HG03066 (cell line): ENCODE measurements around the gene FARP2.
"Not testable (repeated sequence)": the region's sequence is repeated elsewhere in the genome, so short reads cannot be mapped to it uniquely, and the experiment has no call there.

Experiments used
- ATAC-seq: cut with Tn5 transposase; IDR thresholded peaks from one replicate; pipeline ENCODE4 v1.9.1; 2021; ENCODE audit warnings: low read depth; ENCODE audit not compliant: unreplicated experiment

The FARP2 gene, protein sequence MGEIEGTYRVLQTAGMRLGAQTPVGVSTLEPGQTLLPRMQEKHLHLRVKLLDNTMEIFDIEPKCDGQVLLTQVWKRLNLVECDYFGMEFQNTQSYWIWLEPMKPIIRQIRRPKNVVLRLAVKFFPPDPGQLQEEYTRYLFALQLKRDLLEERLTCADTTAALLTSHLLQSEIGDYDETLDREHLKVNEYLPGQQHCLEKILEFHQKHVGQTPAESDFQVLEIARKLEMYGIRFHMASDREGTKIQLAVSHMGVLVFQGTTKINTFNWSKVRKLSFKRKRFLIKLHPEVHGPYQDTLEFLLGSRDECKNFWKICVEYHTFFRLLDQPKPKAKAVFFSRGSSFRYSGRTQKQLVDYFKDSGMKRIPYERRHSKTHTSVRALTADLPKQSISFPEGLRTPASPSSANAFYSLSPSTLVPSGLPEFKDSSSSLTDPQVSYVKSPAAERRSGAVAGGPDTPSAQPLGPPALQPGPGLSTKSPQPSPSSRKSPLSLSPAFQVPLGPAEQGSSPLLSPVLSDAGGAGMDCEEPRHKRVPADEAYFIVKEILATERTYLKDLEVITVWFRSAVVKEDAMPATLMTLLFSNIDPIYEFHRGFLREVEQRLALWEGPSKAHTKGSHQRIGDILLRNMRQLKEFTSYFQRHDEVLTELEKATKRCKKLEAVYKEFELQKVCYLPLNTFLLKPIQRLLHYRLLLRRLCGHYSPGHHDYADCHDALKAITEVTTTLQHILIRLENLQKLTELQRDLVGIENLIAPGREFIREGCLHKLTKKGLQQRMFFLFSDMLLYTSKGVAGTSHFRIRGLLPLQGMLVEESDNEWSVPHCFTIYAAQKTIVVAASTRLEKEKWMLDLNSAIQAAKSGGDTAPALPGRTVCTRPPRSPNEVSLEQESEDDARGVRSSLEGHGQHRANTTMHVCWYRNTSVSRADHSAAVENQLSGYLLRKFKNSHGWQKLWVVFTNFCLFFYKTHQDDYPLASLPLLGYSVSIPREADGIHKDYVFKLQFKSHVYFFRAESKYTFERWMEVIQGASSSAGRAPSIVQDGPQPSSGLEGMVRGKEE

DNA sequence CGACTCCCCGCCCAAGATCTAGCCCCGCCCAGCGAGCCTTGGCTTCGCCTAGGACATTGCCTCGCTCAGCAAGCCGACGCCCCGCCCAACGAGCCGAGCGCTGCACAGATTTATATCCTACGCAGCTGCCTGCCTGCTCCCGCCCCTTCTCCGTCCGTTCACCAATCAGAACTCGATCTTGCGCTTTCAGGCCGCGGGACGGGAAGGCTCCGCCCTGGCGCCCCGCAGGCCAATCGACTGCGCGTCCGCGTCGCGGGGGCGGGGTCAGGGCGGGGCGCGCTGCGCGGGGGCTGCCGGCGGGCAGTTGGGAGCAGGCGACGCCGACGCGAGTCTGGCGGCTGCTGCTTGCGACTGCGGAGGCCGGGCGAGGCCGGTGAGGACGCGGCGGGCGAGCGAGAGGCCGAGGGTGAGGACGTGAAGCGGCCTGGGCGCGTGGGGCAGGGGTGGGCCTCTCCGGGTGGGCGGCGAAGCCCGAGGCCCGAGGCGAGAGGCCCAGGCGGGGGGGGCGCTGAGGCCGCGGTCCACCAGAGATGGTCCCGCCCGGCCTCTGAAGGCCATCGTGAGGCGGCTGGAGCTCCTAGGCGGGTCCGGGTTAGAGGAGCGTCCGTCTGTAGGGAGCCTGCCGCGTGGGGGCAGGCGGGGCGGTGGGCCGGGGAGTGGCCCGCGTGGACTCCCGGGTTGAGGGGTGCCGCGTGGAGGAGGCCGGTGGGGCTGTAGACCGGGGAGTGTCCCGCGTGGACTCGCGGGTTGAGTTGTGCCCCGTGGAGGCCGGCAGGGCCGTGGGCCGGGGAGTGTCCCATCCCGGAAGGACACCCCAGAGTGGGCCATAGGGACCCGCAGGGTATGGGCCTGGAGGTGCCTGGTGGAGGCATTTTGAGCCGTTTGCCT, at the start of gene FARP2:
Gene FARP2, plus strand, starts transcription at position 303 of the 888 bp plus-strand sequence. CDS start 16,823 bp downstream, outside the sequence.
- ATAC-seq, result peak; percentile 87

DNA sequence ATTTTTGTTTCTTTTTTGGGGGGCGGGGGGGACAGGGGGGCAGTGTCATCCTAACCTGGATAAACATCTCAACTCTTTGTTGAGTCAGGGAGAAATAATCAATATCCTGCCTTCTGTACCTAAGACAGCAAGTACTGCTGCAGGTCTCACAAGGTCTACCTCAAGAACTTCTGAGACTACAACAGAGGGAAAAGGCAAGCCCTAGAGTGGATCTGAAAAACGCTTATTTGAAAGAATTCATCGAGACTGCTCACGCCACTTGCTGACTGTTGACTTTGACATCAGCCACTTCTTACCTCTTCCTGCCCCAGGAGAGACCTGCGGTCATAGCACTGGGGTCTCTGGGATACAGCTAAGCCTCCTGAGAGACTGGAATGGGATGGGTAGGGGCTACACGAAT, 49.0 kb upstream of the FARP2 start:
- ATAC-seq, result no peak

DNA sequence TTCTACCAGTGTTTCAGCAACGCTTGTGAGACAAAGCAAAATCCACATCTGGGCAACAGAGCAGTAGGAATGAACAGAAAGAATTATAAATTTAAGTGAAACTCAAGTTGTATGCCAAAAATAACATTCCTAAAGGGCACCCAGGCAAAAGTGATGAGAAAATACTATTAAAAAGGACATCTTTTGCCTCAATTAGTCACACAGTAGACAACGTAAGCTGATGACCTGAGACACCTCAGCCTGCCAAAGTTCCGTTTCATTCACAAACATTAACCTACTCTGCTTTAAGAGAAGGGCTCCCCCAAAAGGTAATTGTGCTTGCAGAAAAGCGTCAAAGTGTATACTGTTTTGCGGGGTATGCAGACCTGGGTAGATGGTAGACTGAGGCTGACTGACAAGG, 47.8 kb upstream of the FARP2 start:
- no peak for ATAC-seq

DNA sequence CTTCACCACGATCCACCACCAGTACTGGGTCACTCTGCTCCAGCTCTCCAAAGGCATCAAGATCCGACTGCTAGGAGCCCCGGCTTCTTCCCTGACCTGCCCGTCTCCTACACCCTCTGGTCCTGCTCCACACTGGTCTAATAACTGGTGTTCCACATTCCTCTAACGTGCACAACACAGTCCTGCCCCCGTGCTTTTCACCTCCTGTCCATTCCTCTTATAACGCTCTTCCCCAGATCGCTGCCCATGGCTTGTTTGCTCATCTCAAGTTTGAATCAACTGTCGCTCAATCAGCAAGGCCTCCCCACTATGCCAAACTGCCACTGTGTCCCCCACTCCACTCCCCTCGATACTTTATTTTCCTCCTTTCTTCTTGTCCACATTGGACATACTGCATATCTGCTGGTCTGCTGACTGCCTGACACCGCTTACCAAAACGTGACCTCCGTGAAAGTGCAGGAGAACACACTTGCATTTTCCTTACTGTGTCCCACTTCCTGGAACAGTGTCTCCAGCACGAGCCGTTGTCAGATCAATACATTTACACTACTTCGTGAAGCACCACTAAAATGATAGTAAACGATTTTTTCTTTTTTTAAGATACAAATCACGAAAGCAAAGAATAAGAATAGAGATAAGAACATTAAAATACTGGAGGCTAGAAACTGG, 47.1 kb upstream of the FARP2 start:
- no peak for ATAC-seq

DNA sequence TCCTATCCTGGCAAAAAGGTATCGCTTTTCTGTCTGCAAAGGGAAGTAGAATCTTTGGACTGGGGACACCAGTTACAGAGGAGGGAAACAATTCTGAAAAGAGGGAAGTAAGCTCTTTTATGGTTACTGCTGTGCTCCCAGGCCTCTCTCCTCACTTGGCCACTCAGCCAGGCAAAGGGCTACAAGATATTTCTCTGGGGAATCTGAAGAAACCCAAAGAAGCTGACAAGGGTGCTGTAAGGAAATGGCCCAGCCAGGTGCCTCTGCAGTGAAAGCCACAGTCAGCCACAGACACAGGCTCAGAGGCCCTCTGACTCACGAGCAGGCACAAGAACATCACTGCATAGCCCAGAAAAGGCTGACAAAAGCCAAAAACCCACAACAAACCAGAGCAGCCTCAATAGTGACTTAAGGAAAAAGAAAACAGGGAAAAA, 46.4 kb upstream of the FARP2 start:
- ATAC-seq, result peak; percentile 45

DNA sequence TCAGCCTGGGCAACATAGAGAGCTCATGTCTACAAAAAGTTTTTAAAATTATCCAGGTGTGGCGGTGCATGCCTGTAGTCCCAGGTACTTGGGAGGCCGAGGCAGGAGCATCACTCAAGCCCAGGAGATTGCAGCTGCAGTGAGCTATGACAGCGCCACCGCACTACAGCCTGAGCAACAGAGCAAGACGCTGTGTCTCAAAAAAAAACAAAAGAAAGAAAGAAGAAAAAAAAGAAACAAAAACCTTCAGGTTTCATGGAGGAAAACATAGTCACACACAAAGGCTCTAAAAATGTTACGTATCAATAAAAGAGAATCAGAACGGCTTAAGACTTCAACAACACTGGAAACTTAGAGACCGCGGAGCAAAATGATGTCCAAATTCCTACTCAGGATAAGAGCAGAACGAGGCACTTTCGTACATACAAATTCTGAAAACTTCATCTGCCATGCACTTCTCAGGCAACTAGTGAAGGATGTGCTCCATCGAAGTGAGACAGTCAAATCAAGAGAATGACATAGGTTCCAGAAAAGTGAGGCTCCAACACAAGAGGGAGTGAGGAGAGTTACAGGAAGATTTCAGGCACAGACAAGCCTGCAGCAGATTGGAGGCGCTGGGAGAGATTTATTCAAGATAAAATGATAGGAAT, 45.0 kb upstream of the FARP2 start:
- no peak for ATAC-seq

DNA sequence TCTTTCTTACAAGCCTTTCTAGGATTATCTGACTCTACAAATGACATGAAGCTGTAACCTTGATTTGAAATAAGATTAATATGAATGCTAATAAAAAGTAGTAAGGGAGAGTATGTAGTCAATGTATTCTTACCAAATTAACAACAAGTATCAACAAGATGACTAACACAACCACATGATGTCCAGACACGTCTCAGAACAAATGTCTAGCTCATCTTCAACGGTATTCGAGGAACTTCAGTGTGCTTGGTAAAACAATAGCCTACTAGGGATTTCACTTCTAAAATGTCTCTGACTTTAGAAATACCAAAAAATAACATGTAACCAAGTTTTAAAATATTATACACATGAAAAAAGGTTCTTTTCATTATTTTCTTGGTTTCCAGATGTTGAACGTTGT, 44.0 kb upstream of the FARP2 start:
- no peak for ATAC-seq

DNA sequence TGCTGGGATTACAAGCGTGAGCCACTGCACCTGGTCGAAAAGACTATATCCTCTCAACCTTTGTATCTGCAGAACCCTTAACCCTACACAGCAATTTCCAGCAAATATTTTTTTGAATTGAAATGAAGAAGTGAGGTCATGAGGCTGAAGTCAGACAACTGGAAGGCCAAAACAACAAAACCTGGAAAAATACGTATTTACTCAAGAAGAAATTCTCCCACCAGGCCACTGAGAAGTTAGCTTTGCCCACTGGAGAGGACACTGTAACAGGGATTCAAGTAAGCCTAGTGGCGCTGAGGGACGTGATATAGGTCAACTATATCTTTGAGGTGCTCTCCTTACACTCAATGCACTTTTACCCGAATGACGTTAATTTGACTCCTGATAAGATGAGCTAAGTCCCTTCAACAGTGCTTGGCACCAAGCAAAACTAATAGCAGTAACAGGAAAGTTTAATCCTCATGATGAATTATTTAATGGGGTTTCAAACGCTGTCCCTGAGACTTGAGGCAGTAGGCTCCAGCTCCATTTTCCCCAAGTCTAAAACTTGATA, 42.5 kb upstream of the FARP2 start:
- no peak for ATAC-seq

DNA sequence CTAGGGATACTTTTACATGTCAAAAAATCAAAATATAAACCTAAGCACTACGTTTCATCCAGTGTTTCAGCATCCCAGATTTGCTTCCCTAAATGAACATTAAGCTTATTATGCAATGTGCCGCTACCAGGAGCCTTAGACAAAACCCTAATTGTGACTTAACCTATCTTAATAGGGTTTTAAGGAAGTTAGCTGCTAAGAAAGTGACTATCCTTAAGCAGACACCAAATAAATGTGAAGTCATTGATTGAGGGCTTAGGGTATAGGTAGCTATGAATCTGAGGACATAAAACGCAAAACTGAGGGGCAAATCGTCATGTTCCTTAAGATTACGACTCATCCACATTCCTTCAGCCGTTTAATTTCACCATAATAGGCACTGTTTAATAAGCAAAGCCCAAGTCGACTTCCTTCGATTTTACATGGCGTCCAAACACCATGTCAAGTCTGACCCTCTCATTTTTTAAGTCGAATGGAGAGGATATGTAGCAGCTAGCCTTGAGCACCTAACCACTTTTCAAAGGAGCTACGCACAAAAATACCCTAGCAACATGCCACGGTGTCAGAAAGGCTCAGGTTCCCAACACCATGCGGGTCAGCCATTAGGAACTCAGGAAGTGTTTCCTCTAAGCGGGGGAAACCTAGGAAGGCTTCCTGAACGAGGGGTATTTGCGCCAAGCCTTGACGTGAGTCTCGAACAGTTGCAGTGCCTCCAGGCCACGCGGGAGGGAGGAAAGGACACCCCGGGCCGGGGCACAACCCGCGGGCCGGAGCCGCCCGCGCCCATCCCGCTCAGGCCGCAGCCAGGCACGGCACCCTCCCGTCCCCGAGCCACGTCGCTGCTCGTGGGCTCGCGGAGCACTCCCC, 41.6 kb upstream of the FARP2 start:
- ATAC-seq, result no peak

DNA sequence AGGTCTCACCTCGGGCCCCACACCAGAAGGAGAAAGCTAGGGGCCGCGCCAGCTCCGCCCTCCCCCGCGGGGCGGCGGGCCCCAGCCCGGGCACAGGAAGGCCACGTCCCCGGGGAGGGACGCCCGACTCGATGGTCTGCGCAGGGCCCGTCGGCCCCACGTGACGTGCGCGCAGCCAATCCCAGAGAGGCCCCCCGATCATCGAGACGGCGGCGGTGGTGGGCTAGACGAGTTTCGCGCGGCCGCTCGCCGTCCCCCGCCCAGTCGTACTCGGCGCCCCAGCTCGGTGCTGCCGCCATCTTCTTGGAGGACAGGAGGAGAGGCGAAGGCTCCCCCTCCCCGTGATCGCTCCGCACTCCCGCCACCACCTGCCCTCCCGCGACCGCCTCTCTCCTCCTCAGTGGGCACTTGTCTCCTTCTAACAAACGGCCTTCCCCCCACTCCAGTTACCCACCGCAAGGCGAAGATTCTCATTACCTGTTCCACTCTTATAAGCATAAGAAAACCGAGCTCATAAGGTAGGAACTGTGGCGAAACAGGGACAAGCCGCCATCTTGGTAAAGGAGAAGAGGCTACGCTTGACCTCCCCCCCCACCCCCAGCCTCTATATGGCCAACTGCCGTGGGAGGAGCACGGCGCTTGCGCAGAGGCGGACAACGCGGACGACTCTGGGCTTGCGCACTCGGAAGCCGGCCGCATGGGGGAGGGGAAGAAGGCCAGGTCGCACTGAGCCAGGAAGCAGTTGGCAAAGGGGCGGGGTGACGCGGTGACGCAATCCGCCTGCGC, 40.8 kb upstream of the FARP2 start, which contains the start of gene HDLBP:
Gene HDLBP, minus strand, starts transcription at position 580 of the 786 bp plus-strand sequence. CDS start 48,803 bp downstream, outside the sequence.
- peak; percentile 72 for ATAC-seq

DNA sequence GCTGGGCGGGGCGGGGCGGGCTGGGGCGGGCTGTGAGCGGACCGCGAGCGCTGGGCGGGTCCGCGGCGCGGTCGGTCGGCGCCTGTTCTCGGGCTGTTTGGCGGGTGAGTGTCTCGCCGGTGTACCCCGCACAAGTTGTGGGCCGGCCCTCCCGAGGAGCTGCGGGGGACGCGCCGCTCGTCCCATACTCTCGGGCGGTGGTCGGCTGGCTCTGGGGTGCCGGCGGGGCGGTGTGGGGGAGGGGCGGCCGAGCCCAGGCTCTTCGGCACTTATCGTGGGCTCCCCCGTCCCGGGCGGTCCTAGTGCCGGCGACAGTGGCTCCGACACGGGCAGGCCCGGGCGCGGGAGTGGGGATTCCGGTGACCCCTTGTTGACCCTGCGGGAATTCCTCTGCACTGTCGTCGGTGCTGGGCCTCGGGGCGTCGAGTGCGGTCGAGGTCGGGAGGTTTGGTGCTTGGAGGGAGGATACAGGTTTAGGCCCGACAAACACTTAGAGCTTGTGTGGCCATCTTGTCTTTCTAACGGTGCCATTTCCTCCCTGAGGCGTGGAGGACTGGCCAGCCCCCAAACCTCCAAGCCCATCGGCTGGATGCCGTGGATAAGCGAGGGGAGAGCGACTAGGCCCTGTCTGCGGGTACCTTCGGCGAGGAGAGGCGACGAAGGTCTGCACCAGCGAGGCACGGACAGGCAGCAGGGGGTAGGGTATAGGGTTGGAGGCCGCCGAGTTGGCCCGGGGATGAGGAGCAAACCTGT, 40.0 kb upstream of the FARP2 start, which contains the start of gene SEPTIN2:
Gene SEPTIN2, plus strand, starts transcription at position 47 of the 753 bp plus-strand sequence. CDS start 8,308 bp downstream, outside the sequence.
- ATAC-seq, result peak; percentile 20

DNA sequence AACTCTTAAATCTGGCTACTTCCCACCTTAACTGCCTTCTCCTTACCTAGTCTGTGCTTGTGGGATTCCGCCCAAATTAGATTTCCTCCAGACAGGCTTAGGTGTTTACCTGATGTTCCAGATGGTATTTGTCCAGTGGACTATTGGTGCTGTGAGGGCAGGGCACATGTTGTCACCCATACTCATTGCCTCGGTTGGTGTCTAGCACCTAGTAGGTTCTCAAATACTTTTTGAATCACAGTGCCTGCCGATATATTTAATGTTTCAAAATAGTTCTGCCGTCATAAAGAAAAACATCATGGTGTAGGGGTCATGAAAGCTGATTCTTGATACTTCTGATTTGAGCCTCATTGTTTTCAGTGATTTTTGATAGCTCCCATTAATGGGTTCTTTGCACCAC, 39.3 kb upstream of the FARP2 start:
- no peak for ATAC-seq

DNA sequence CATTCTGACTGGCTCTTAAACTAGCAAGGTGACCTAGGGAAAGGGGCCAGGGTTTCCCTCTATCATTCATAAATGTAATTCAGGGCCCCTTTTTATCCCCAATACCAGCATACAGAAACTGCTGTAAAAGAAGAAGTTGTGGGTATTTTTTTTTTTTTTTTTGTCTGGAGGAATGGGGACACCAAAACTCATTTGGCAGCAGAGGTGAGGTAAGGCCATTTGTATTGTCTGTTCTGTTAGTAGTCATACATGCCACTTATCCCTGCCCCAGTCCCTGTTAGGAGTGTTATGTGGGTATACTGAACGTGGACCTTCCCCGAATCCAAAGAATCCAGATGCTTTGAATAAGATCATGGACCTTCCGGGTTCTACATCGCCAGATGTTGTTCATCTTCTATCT, 38.7 kb upstream of the FARP2 start:
- ATAC-seq, result no peak

DNA sequence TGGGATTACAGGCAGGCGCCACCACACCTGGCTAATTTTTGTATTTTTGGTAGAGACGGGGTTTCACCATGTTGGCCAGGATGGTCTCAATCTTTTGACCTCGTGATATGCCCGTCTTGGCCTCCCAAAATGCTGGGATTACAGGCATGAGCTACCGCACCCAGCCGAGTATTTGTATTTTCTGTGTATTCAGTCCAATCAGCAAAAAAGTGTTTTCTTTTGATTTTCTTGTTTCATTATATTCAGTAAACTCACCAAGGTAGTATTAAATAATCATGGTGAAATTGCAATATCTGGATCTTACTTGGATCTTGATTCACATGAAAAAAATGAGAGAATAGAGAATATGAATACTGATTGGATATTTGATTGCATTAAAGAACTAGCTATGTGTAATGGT, 37.3 kb upstream of the FARP2 start:
- ATAC-seq, result not testable (repeated sequence)

DNA sequence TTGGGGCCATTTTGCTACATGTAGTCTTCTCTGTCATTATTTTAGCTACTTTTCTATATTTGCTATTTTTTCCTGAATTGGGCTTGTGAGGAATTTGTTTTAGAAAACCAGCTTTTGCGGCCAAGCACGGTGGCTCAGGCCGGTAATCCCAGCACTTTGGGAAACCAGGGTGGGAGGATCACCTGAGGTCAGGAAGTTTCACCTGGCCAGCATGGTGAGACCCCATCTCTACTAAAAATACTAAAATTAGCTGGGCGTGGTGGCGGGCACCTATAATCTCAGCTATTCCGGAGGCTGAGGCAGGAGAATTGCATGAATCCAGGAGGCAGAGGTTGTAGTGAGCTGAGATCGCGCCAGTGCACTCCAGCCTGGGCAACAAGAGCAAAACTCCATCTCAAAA, 35.7 kb upstream of the FARP2 start:
- no peak for ATAC-seq

DNA sequence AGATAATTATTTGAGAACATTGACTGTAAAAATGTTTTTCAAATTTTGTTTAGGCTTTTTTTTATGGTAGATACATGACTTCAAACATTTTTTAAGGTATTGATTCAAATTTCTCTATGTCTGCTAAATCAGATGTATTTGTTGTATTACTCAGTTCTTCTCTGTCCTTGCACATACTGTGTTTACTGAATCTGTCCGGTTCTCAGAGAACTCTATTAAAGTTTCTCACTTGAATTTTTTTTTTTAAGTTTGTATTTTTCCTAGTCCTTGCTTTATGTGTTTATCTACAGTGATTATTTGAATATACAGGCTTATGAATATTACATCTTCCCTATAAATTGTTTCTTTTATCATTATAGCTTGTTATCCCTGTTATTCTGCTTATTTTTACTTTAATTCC, 35.1 kb upstream of the FARP2 start:
- no peak for ATAC-seq
